Uterus (tissue), 2 donors: Measurements from ENCODE around the gene HOXA3.

Source experiments
- POLR2A ChIP-seq, 2 donors: fragments of 450-650 bp; IDR thresholded peaks; one replicate each; pipeline ENCODE4 v1.6.1; 2016; ENCODE audit warnings: antibody characterized with exemption in 2 of 2, mild to moderate bottlenecking in 1 of 2, moderate library complexity in 1 of 2
- TF ChIP-seq, protein P1 (sequence below), 4 experiments: fragments of 200-600 bp in 2 of 4; fragments of 450-650 bp in 2 of 4; sonication (generic) in 2 of 4; IDR thresholded peaks; one replicate each; pipeline ENCODE4 v1.5.1; 2016 to 2019; ENCODE audit warnings: antibody characterized with exemption in 4 of 4, mild to moderate bottlenecking in 2 of 4, moderate library complexity in 1 of 4

- TF ChIP-seq, protein P1, sequence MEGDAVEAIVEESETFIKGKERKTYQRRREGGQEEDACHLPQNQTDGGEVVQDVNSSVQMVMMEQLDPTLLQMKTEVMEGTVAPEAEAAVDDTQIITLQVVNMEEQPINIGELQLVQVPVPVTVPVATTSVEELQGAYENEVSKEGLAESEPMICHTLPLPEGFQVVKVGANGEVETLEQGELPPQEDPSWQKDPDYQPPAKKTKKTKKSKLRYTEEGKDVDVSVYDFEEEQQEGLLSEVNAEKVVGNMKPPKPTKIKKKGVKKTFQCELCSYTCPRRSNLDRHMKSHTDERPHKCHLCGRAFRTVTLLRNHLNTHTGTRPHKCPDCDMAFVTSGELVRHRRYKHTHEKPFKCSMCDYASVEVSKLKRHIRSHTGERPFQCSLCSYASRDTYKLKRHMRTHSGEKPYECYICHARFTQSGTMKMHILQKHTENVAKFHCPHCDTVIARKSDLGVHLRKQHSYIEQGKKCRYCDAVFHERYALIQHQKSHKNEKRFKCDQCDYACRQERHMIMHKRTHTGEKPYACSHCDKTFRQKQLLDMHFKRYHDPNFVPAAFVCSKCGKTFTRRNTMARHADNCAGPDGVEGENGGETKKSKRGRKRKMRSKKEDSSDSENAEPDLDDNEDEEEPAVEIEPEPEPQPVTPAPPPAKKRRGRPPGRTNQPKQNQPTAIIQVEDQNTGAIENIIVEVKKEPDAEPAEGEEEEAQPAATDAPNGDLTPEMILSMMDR (IDR thresholded peaks at IDR 0.05) = no peak
- TF ChIP-seq POLR2A (IDR thresholded peaks at IDR 0.05) = no peak
Measured at GRCh38 chr7:27091941-27092818, 60.2 kb downstream of the HOXA3 start.
